ENCODE data around the gene FAM3B.

DNA sequence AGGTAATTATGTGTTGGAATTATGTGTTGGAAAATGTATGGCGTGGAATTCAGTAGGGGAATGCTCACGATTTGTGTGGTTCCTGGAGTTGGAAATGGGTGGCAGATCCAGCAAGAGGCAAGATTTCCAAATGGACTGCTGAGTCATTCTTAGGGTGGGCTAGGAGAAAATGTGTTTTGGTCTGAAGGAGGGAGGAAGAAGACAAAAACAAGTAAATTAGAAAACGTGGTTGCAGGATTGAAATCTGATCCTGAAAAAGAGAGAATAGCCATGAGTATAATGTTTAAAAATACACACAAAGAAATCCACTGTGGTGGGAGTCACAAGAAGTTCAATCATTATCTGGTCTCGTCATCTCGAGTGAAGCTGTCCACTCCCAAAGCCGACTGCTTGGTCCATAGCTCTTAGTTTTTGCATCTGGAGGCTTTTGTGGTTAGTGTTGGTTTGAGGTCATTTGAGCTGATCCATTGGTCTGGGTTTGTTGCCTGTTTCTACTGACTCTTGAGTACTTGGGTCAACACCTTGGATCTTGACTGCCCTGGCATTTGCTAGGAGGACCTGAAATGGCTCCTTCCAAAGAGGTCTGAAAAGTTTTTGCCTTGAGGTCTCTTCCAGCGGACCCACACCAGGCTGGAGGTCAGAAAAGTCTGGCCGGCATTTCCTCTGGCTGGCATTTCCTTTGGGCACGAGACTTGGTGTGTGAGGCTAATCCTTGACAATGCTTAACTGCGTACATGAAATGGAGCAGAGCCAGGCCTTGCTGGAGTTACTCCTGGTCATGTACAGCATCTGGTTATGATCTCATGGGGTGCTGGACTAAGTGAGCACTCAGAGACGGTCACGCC, 54.5 kb downstream of the FAM3B start:
- TF ChIP-seq, protein P1, sequence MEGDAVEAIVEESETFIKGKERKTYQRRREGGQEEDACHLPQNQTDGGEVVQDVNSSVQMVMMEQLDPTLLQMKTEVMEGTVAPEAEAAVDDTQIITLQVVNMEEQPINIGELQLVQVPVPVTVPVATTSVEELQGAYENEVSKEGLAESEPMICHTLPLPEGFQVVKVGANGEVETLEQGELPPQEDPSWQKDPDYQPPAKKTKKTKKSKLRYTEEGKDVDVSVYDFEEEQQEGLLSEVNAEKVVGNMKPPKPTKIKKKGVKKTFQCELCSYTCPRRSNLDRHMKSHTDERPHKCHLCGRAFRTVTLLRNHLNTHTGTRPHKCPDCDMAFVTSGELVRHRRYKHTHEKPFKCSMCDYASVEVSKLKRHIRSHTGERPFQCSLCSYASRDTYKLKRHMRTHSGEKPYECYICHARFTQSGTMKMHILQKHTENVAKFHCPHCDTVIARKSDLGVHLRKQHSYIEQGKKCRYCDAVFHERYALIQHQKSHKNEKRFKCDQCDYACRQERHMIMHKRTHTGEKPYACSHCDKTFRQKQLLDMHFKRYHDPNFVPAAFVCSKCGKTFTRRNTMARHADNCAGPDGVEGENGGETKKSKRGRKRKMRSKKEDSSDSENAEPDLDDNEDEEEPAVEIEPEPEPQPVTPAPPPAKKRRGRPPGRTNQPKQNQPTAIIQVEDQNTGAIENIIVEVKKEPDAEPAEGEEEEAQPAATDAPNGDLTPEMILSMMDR (IDR thresholded peaks at IDR 0.05 in 4 of 5, conservative IDR thresholded peaks at IDR 0.05 in 1 of 5), result no peak
- TF ChIP-seq POLR2A (IDR thresholded peaks at IDR 0.05), result no peak

Measured in gastrocnemius medialis (tissue), 4 donors.